GM12892 (cell line): ENCODE data around the gene ZNF425.

Experiments used
- POLR2A ChIP-seq: IDR thresholded peaks from 2 replicates; pipeline ENCODE4 v1.6.1; 2011; ENCODE audit warnings: low read depth, low read length, control low read depth
- POLR2AphosphoS5 ChIP-seq: IDR thresholded peaks from 2 replicates; pipeline ENCODE4 v1.6.1; 2011; ENCODE audit warnings: low read depth, low read length, control low read depth
- TAF1 ChIP-seq: IDR thresholded peaks from 2 replicates; pipeline ENCODE4 v1.6.1; 2011; ENCODE audit warnings: low read depth, mild to moderate bottlenecking, control low read depth, low read length, borderline replicate concordance

- TF ChIP-seq POLR2AphosphoS5 (no peak), POLR2A (no peak), TAF1 (no peak)
These were observed 72.2 kb downstream of the ZNF425 start for GRCh38 chr7:149053885-149054284.
